AG04449 (cell line): ENCODE measurements around the gene SEC16B.
"Not testable (repeated sequence)": the region's sequence is repeated elsewhere in the genome, so short reads cannot be mapped to it uniquely, and the experiment has no call there.

Experiments used
- CTCF ChIA-PET: fragments of 350-600 bp; formaldehyde crosslinking; extraction: SDS; loops from one replicate; lab custom pipeline; 2021; ENCODE audit warnings: antibody characterized with exemption; lab: Yijun Ruan, JAX
- POLR2A ChIA-PET: fragments of 400-600, 350-600 bp; formaldehyde crosslinking; extraction: SDS; loops from one replicate; lab custom pipeline; 2020; ENCODE audit warnings: antibody characterized with exemption, inconsistent platforms; lab: Yijun Ruan, JAX
- DNase-seq: peaks from one replicate; pipeline ENCODE4 v3.0.0-alpha.2; 2010; ENCODE audit warnings: low read depth, low spot score
- H3K4me3 ChIP-seq: 2 replicates; pipeline ENCODE4 v1.5.1; 2011; ENCODE audit warnings: low read depth, mild to moderate bottlenecking, control low read depth, low read length
- TF ChIP-seq, protein P1 (sequence below): IDR thresholded peaks from one replicate; pipeline ENCODE4 v1.5.1; 2011; ENCODE audit warnings: mild to moderate bottlenecking, moderate library complexity, low read length, control low read depth, inconsistent platforms; ENCODE audit not compliant: insufficient read depth; ENCODE audit errors: missing control alignments

The SEC16B gene

GRCh38 chr1:177998696-177999631 is 29.1 kb upstream of the SEC16B start:
- no peak overlapping the region for H3K4me3 ChIP-seq
- DNase-seq: no peak
- TF ChIP-seq, protein P1, sequence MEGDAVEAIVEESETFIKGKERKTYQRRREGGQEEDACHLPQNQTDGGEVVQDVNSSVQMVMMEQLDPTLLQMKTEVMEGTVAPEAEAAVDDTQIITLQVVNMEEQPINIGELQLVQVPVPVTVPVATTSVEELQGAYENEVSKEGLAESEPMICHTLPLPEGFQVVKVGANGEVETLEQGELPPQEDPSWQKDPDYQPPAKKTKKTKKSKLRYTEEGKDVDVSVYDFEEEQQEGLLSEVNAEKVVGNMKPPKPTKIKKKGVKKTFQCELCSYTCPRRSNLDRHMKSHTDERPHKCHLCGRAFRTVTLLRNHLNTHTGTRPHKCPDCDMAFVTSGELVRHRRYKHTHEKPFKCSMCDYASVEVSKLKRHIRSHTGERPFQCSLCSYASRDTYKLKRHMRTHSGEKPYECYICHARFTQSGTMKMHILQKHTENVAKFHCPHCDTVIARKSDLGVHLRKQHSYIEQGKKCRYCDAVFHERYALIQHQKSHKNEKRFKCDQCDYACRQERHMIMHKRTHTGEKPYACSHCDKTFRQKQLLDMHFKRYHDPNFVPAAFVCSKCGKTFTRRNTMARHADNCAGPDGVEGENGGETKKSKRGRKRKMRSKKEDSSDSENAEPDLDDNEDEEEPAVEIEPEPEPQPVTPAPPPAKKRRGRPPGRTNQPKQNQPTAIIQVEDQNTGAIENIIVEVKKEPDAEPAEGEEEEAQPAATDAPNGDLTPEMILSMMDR: no peak
- POLR2A ChIA-PET: no interaction called here
- CTCF ChIA-PET: interaction anchor here (1.4 to 3.2 kb wide), 2 partner anchors 16 to 33 kb away, joined by 4 to 16 read pairs; no protein-coding TSS in a partner anchor

- TF ChIP-seq, protein P1: no peak
- ChIA-PET POLR2A (no interaction called here), CTCF (no interaction called here)
- no peak for DNase-seq
- H3K4me3 ChIP-seq: no peak overlapping the region
Observed at GRCh38 chr1:177996957-177997356, 27.1 kb upstream of the SEC16B start.

- ChIA-PET CTCF (interaction anchor here (1.1 to 2.3 kb wide), 3 partner anchors 11 to 33 kb away, joined by 3 to 5 read pairs (median 4); no protein-coding TSS in a partner anchor), POLR2A (no interaction called here)
- H3K4me3 ChIP-seq: no peak overlapping the region
- TF ChIP-seq, protein P1: no peak
- DNase-seq: no peak
Observed at GRCh38 chr1:177995369-177995768, 25.5 kb upstream of the SEC16B start.

DNA sequence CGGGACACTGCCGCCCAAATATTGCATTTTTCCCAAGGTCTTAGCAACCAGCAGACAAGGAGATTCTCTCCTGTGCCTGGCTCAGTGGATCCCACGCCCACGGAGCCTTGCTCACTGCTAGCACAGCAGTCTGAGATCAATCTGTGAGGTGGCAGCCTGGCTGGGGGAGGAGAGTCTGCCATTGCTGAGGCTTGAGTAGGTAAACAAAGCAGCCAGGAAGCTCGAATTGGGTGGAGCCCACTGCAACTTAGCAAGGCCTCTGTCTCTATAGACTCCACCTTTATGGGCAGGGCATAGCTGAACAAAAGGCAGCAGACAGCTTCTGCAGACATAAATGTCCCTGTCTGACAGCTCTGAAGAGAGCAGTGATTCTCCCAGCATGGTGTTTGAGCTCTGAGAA is 16.4 kb upstream of the SEC16B start:
- CTCF ChIA-PET: interaction anchor here (3.2 kb wide), 1 partner anchor 46 kb away, joined by 12 read pairs; no protein-coding TSS in a partner anchor
- POLR2A ChIA-PET, H3K4me3 ChIP-seq, DNase-seq: not testable (repeated sequence)

DNA sequence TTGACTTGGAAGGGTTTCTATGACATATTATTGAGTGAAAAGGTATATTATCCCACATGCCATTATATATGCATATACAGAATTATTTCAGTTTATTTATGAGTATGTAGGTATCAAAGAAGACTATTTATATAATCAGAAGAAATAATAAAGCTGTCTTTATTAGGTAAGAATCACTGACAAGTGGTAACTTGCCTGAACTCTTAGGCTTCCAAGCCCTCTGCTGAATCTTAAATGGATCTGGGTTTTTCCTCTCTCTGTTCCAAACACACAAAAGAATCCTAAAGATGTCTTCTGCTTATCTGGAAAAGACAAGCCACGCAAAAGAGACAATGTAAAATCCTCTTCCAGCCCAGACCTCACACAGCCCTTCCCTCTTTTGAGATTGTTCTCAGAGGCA is 14.9 kb upstream of the SEC16B start:
- no peak overlapping the region for H3K4me3 ChIP-seq
- no peak for DNase-seq
- TF ChIP-seq, protein P1: no peak
- ChIA-PET POLR2A (interaction anchor here (0.5 to 1.8 kb wide), 2 partner anchors 9 to 25 kb away, joined by 3 to 11 read pairs; no protein-coding TSS in a partner anchor), CTCF (interaction anchor here (0.9 to 3.2 kb wide), 3 partner anchors 10 to 517 kb away, joined by 3 to 12 read pairs (median 4); no protein-coding TSS in a partner anchor)

GRCh38 chr1:177984136-177984525 is 14.3 kb upstream of the SEC16B start:
- DNase-seq: peak; percentile 87
- ChIA-PET CTCF (interaction anchor here (0.9 to 3.2 kb wide), 6 partner anchors 8 to 518 kb away, joined by 3 to 12 read pairs (median 4); no protein-coding TSS in a partner anchor), POLR2A (interaction anchor here (0.5 to 1.8 kb wide), 3 partner anchors 9 to 291 kb away, joined by 3 to 11 read pairs (median 4); no protein-coding TSS in a partner anchor)
- TF ChIP-seq, protein P1: no peak
- peak overlapping the region; percentile 55 for H3K4me3 ChIP-seq
